G401.6 (cell line): ENCODE results near the gene ICAM5.
"Not testable (repeated sequence)": the region's sequence is repeated elsewhere in the genome, so short reads cannot be mapped to it uniquely, and the experiment has no call there.

Experiments used
- FAIRE-seq: peaks from 2 replicates; lab custom pipeline; 2012; peaks lifted over from hg19 to GRCh38; lab: Jason Lieb, UNC

The ICAM5 gene

GRCh38 chr19:10289836-10290356 is at the start of gene ICAM5:
TSS of gene ICAM5 (plus strand) at chr19:10289952. CDS start at chr19:10290044, 92 bp downstream.
- no peak for FAIRE-seq

GRCh38 chr19:10241826-10242449 is 47.8 kb upstream of the ICAM5 start:
- not testable (repeated sequence) for FAIRE-seq

- no peak for FAIRE-seq
Measured at GRCh38 chr19:10243606-10244005, 46.1 kb upstream of the ICAM5 start.

GRCh38 chr19:10245189-10245939 is 44.4 kb upstream of the ICAM5 start:
- FAIRE-seq: no peak

- no peak for FAIRE-seq
Measured at GRCh38 chr19:10246511-10246910, 43.2 kb upstream of the ICAM5 start.

GRCh38 chr19:10251792-10252694 is 37.7 kb upstream of the ICAM5 start, which contains the start of gene MRPL4:
TSS of gene MRPL4 (plus strand) at chr19:10252214. CDS start at chr19:10252254, 40 bp downstream.
- FAIRE-seq: peak; percentile 99

GRCh38 chr19:10252707-10253106 is 37.0 kb upstream of the ICAM5 start:
- no peak for FAIRE-seq

GRCh38 chr19:10254244-10254643 is 35.5 kb upstream of the ICAM5 start:
- no peak for FAIRE-seq

- FAIRE-seq: no peak
Measured at GRCh38 chr19:10255358-10255757, 34.4 kb upstream of the ICAM5 start.

- FAIRE-seq: no peak
Measured at GRCh38 chr19:10256551-10256950, 33.2 kb upstream of the ICAM5 start.

GRCh38 chr19:10256970-10257615 is 32.7 kb upstream of the ICAM5 start:
- FAIRE-seq: no peak

- no peak for FAIRE-seq
Measured at GRCh38 chr19:10258080-10258710, 31.6 kb upstream of the ICAM5 start.

GRCh38 chr19:10259162-10259905 is 30.4 kb upstream of the ICAM5 start:
- no peak for FAIRE-seq

GRCh38 chr19:10260141-10260584 is 29.6 kb upstream of the ICAM5 start:
- no peak for FAIRE-seq

- FAIRE-seq: no peak
Measured at GRCh38 chr19:10262771-10263170, 27.0 kb upstream of the ICAM5 start.

- no peak for FAIRE-seq
Measured at GRCh38 chr19:10266706-10267105, 23.0 kb upstream of the ICAM5 start.

- no peak for FAIRE-seq
Measured at GRCh38 chr19:10268071-10268470, 21.7 kb upstream of the ICAM5 start.

GRCh38 chr19:10269333-10270179 is 20.2 kb upstream of the ICAM5 start:
- FAIRE-seq: no peak

GRCh38 chr19:10270180-10270615 is 19.6 kb upstream of the ICAM5 start:
- no peak for FAIRE-seq
